GM10248 (cell line): ENCODE measurements around the gene PHF21A.

Experiments
- CTCF ChIA-PET: fragments of 300-600 bp; sonication (Branson Sonifier 250); formaldehyde crosslinking; extraction: SDS; loops from one replicate; lab custom pipeline; 2021; ENCODE audit warnings: antibody characterized with exemption; lab: Yijun Ruan, JAX
- POLR2A ChIA-PET: fragments of 350-650 bp; sonication (Branson Sonifier 250); formaldehyde crosslinking; extraction: SDS; loops from one replicate; lab custom pipeline; 2020; ENCODE audit warnings: antibody characterized with exemption; lab: Yijun Ruan, JAX
- DNase-seq: peaks from one replicate; pipeline ENCODE4 v3.0.0; 2012; ENCODE audit errors: extremely low spot score
- CTCF ChIP-seq: IDR thresholded peaks from 2 replicates; pipeline ENCODE4 v1.5.1; 2012; ENCODE audit warnings: mild to moderate bottlenecking, low read depth; ENCODE audit errors: extremely low read depth, missing control alignments, control extremely low read depth

The PHF21A gene

GRCh38 chr11:45949992-45950407 lies 171.3 kb downstream of the PHF21A start:
- ChIA-PET POLR2A (no interaction called here), CTCF (interaction anchor here (1.0 to 14.3 kb wide), 4 partner anchors 9 to 44 kb away, joined by 3 to 129 read pairs (median 4); no protein-coding TSS in a partner anchor)
- no peak for TF ChIP-seq CTCF
- DNase-seq = no peak

- CTCF ChIA-PET = interaction anchor here (0.9 to 14.3 kb wide), 2 partner anchors 17 to 76 kb away, joined by 3 to 129 read pairs; no protein-coding TSS in a partner anchor
- no peak for DNase-seq
- TF ChIP-seq CTCF = no peak
- POLR2A ChIA-PET = no interaction called here
Observed at GRCh38 chr11:45948356-45948755, 172.9 kb downstream of the PHF21A start.

GRCh38 chr11:45947885-45948284 lies 173.4 kb downstream of the PHF21A start:
- ChIA-PET POLR2A (no interaction called here), CTCF (interaction anchor here (0.9 to 14.3 kb wide), 2 partner anchors 17 to 76 kb away, joined by 3 to 129 read pairs; no protein-coding TSS in a partner anchor)
- no peak for DNase-seq
- TF ChIP-seq CTCF = no peak

- CTCF ChIA-PET = interaction anchor here (1.5 to 14.3 kb wide), 3 partner anchors 20 to 61 kb away, joined by 3 to 129 read pairs (median 7); partner anchors contain the start of gene PEX16
- POLR2A ChIA-PET = no interaction called here
- TF ChIP-seq CTCF = no peak
- DNase-seq = no peak
Observed at GRCh38 chr11:45945397-45945999, 175.8 kb downstream of the PHF21A start.

- no peak for TF ChIP-seq CTCF
- ChIA-PET POLR2A (interaction anchor here (0.7 kb wide), 1 partner anchor 762 kb away, joined by 8 read pairs; no protein-coding TSS in a partner anchor), CTCF (interaction anchor here (1.1 to 14.3 kb wide), 2 partner anchors 23 to 89 kb away, joined by 3 to 129 read pairs; no protein-coding TSS in a partner anchor)
- DNase-seq = no peak
Observed at GRCh38 chr11:45942381-45942780, 178.9 kb downstream of the PHF21A start.

GRCh38 chr11:45941285-45941684 lies 180.0 kb downstream of the PHF21A start:
- TF ChIP-seq CTCF = no peak
- ChIA-PET POLR2A (no interaction called here), CTCF (interaction anchor here (1.1 to 14.3 kb wide), 2 partner anchors 9 to 24 kb away, joined by 3 to 129 read pairs; no protein-coding TSS in a partner anchor)
- DNase-seq = no peak
